Fibroblast of skin of left quadriceps (primary cell): ENCODE results near the gene SLC25A12.
"Not testable (repeated sequence)": the region's sequence is repeated elsewhere in the genome, so short reads cannot be mapped to it uniquely, and the experiment has no call there.

Experiments used
- DNase-seq, 2 experiments: peaks; one replicate each; pipeline ENCODE4 v3.0.0-alpha.2; 2013; ENCODE audit warnings: low read depth in 2 of 2

Gene SLC25A12

DNA sequence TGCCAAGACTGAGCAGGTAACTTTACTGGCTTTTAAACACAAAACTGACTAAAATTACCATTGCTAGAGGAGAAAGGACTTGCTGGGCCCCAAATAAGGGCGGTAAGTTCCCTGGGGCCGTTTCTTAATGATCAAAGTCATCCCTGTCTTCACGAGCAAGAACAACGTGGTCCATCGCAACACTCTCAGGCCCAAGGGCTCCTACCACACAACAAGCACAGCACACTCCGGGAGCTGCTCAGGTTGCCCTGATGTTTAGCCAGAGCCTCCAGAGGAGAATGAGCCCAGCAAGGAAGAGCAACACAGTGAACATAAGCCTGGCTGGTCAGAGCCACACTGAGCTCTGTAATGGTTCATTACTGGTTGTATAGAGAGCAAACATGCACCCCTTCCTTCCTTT, 104.1 kb downstream of the SLC25A12 start:
- DNase-seq, result no peak

DNA sequence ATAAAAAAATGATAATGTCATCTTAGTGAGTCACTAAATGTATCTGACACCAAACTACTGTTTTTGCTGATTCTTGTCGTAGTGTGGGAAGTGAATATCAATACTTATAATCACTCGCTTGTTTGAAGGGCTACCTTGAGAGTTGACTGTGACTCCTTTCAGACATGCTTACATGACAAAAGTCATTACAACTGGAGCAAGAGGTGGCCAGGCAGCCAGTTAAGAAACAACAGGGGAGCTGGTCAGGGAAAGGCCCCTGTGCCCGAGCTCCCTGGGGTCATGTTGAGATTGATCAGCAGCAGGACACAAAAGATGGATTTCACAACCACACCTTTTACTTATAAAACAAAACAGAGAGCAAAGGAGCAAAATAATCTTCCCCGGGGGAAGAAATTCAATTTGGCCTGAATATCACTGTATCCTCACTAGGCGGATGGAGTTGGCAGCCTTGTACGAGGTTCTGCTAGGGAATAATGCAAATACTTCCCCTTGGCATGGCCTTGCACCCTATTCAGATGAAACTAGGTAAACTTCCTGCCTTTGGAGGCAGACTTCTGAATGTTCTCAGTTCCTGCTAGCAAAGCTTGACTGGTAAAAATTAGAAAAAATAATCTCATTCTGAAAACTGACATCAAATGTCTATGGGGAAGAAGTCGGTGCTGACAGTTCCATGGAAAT, 105.6 kb downstream of the SLC25A12 start:
- no peak for DNase-seq

DNA sequence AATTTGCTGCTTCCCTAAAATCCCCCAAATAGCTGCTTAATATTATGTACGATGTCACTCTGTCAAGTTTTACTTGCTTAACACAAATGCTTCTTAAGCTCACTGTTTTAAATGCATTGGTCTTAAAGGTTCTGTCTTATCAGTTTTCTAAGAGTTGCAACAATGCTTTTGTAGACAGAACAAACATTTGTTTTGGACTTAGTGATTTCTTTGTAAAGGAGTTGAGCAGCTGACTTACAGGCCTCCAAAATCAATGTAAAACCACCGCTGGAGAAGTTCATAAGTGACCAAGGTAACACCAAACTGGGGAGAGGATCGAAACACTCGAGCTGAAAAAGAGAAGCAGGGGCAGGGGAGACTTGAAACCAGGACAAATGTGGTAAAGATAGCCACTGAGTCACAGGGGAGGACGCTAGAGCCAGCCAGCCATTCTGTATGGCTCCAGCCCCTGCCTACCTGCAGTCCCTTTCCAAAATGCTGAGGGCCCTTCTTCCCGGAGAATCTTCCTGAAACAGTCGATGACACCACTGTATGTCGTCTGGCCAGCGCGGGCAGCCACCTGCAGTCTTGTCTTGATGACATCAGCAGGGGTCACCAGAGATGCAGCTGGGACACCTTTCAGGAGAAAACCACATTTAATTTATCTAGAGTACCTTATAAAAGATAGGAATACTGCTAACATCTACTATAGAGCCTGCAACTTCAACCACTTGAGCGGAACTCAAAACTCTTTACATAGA, 106.5 kb downstream of the SLC25A12 start:
- no peak for DNase-seq

DNA sequence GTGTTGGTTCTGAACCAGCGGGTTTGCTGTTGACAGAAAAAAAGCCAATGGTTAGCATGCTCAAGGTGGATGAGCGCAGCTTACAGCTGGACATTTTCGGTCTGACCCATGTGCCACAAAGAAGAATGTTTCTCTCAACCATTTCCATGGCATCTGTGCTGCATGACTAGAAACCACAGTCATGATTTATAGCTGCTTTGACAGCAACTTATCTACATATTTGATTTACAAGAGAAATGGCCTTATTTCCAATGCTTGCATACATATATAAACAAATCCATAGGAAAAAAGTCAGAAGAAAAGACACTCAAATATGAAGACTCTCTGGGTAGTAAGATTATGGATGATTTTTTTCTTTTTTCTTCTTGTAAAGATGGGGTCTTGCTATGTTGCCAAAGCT, 108.6 kb downstream of the SLC25A12 start:
- no peak for DNase-seq

DNA sequence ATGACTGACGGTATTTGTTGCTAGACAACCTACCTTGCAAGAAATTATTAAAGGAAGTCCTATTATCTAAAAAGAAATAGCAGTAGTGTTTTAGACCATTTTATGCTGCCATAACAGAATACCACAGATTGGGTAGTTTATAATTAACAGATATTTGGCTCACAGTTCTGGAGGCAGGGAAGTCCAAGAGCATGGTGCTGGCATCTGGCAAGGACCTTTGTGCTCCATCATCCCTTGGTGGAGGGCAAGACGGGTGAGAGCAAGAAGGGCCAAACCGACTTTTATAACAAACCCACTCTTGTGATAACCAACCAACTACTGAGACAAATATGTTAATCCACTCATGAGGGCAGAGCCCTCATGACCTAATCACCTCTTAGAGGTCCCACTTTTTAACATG, 115.5 kb downstream of the SLC25A12 start:
- no peak for DNase-seq

- DNase-seq, result not testable (repeated sequence)
These were observed 119.5 kb downstream of the SLC25A12 start for GRCh38 chr2:171774581-171774980.

GRCh38 chr2:171772373-171772772, 121.7 kb downstream of the SLC25A12 start:
- no peak for DNase-seq

- DNase-seq, result no peak
These were observed 122.6 kb downstream of the SLC25A12 start for GRCh38 chr2:171771463-171771862.

DNA sequence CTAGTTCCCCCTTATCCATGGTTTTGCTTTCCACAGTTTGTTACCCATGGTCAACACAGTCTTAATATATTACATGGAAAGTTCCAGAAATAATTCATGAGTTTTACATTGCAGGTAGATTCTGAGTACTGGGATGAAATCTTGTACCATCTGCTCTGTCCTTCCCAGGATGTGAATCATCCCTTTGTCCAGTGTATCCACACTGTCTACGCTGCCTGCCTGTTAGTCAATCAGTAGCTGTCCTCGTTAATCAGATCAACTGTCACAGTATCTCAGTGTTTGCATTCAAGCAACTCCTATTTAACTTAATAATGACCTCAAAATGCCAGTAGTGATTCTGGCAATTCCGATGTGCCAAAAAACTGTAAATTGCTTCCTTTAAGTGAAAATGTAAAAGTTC, 130.4 kb downstream of the SLC25A12 start:
- DNase-seq, result no peak

GRCh38 chr2:171762879-171763573, 131.0 kb downstream of the SLC25A12 start:
- DNase-seq, result peak; percentile 11 to 14

DNA sequence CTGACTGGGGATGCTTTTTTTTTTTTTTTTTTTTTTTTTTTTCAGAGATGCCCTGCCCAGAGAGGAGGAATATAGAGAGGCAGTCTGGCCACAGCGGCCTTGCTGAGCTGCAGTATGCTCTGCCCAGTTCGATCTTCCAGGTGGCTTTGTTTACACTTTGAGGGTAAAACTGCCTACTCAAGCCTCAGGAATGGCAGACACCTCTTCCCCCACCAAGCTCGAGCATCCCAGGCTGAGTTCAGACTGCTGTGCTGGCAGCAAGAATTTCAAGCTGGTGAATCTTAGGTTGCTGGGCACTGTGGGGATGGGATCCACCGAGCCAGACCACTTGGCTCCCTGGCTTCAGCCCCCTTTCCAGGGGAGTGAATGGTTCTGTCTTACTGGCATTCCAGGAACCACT, 132.9 kb downstream of the SLC25A12 start:
- not testable (repeated sequence) for DNase-seq

- not testable (repeated sequence) for DNase-seq
These were observed 135.3 kb downstream of the SLC25A12 start for GRCh38 chr2:171758762-171759161.

DNA sequence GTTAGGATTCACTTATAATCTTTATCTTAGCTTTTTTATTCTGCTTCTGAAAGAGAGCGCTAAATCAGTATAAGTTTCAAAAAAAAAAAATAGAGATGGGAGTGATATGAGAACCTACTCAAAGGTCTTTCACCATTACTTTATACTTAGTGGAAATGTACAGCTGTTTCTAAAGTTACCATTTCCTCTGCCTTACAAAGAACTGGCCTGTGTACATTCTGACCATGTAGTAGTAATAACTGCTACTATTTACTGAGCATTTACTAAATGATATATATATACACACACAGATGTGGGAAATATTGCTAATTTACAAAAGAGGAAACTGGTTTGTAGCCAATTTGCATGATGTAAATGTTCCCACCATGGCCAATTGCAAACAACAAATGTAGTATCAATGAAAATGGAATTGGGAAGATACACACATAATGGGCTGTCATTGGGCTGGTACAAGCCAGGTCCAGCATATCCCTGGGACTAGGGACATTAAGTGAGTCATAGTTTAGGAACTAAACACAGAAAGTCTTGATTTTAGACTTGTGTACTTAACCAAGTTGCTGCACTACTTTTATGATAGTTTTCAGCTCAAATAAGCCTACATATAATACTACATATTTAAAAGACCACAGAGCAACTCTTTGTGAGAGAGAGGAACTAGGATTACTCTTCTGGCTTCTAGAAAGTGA, 139.6 kb downstream of the SLC25A12 start:
- DNase-seq, result no peak

- no peak for DNase-seq
These were observed 146.7 kb downstream of the SLC25A12 start for GRCh38 chr2:171747371-171747770.

DNA sequence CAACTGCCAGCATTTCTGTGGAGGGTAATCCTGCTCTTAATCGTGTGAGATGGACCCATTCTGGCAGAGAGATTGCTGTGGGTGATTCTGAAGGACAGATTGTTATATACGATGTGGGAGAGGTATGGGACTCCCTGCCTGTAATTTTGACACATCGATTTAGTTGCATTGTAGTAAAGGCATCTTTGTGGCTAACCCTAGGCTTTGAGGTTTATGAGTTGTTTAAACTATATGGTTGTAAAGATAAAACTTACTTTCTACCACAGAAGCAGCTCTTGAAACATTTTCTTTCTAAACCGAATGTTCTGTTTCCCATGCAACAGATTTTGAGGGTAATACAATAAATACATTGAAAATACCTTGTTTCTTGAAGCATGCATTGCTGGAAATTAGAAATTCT, 148.2 kb downstream of the SLC25A12 start:
- no peak for DNase-seq

- no peak for DNase-seq
These were observed 148.9 kb downstream of the SLC25A12 start for GRCh38 chr2:171745141-171745540.

- DNase-seq, result no peak
These were observed 151.3 kb downstream of the SLC25A12 start for GRCh38 chr2:171742760-171743159.

DNA sequence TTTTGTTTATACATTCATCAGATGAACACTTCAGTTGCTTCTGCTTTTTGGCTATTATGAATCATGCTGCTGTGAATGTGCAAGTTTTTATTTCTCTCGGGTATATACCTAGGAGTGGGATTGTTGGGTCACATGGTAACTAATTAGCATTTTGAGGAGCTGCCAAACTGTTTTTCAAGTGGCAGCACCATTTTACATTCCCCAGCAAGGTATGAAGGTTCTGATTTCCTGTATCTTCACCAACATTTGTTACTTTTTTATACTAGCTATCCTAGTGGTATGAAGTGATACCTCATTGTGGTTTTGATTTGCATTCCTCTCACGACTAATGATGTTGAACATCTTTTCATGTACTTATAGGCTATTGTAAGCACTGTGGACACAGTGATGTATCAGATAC, 152.9 kb downstream of the SLC25A12 start:
- peak in 1 of 2 experiments; percentile 13 for DNase-seq

- no peak for DNase-seq
These were observed 157.9 kb downstream of the SLC25A12 start for GRCh38 chr2:171735991-171736710.
